Measurements from ENCODE around the gene PPM1H. TPM values are rescaled to one million over a fixed set of nuclear protein-coding genes. Genes with fewer than 3 reads are reported as not detected.

The PPM1H gene
- total RNA-seq, 1 donor from 2014 or later, result not detected

GRCh38 chr12:62784576-62784975 is 150.4 kb downstream of the PPM1H start:
- no peak overlapping the region for H3K4me3 Mint-ChIP-seq
- H3K4me1 Mint-ChIP-seq (ENCODE audit: low read depth), result peaks cover 14% of the 10 kb centered on the region
- intact Hi-C loops (cut with micrococcal nuclease), result no loop called here
- no peak overlapping the region for H3K27ac Mint-ChIP-seq
- DNase-seq (ENCODE audit: low spot score), result no peak
- no peaks in the 10 kb centered on the region for H3K9me3 Mint-ChIP-seq
- no peaks in the 10 kb centered on the region for H3K36me3 Mint-ChIP-seq (ENCODE audit: low read depth)
- H3K27me3 Mint-ChIP-seq (ENCODE audit: insufficient read depth), result peaks cover 7% of the 10 kb centered on the region

- intact Hi-C loops (cut with micrococcal nuclease), result no loop called here
- no peak overlapping the region for H3K4me3 Mint-ChIP-seq
- H3K27me3 Mint-ChIP-seq (ENCODE audit: insufficient read depth), result peaks cover 7% of the 10 kb centered on the region
These were observed 151.1 kb downstream of the PPM1H start for GRCh38 chr12:62783881-62784280.

GRCh38 chr12:62781136-62781880 is 153.6 kb downstream of the PPM1H start:
- DNase-seq (ENCODE audit: low spot score), result no peak
- Mint-ChIP-seq H3K4me3 (no peak overlapping the region), H3K27me3 (ENCODE audit: insufficient read depth) (peaks cover 6% of the 10 kb centered on the region), H3K9me3 (no peaks in the 10 kb centered on the region), H3K36me3 (ENCODE audit: low read depth) (no peaks in the 10 kb centered on the region), H3K27ac (no peak overlapping the region), H3K4me1 (ENCODE audit: low read depth) (peaks cover 7% of the 10 kb centered on the region)
- intact Hi-C loops (cut with micrococcal nuclease), result no loop called here

More at GRCh38 chr12:62783881-62784280, 151.1 kb downstream of the PPM1H start:
- Mint-ChIP-seq H3K27ac (no peak overlapping the region), H3K9me3 (no peaks in the 10 kb centered on the region), H3K36me3 (ENCODE audit: low read depth) (no peaks in the 10 kb centered on the region), H3K4me1 (ENCODE audit: low read depth) (peaks cover 14% of the 10 kb centered on the region)
- no peak for DNase-seq (ENCODE audit: low spot score)

- Mint-ChIP-seq H3K4me3 (no peak overlapping the region), H3K9me3 (no peaks in the 10 kb centered on the region), H3K27me3 (ENCODE audit: insufficient read depth) (peaks cover 6% of the 10 kb centered on the region), H3K27ac (no peak overlapping the region), H3K36me3 (ENCODE audit: low read depth) (no peaks in the 10 kb centered on the region), H3K4me1 (ENCODE audit: low read depth) (no peaks in the 10 kb centered on the region)
- no peak for DNase-seq (ENCODE audit: low spot score)
- intact Hi-C loops (cut with micrococcal nuclease), result no loop called here
These were observed 155.5 kb downstream of the PPM1H start for GRCh38 chr12:62779488-62779887.

- no peak for DNase-seq (ENCODE audit: low spot score)
- Mint-ChIP-seq H3K9me3 (no peaks in the 10 kb centered on the region), H3K27ac (no peak overlapping the region), H3K4me3 (no peak overlapping the region), H3K36me3 (ENCODE audit: low read depth) (no peaks in the 10 kb centered on the region), H3K27me3 (ENCODE audit: insufficient read depth) (peaks cover 3% of the 10 kb centered on the region), H3K4me1 (ENCODE audit: low read depth) (no peaks in the 10 kb centered on the region)
- intact Hi-C loops (cut with micrococcal nuclease), result no loop called here
These were observed 156.8 kb downstream of the PPM1H start for GRCh38 chr12:62778187-62778586.

GRCh38 chr12:62776997-62777396 is 158.0 kb downstream of the PPM1H start:
- no peaks in the 10 kb centered on the region for H3K36me3 Mint-ChIP-seq (ENCODE audit: low read depth)
- no peaks in the 10 kb centered on the region for H3K4me1 Mint-ChIP-seq (ENCODE audit: low read depth)
- no peak overlapping the region for H3K27ac Mint-ChIP-seq
- intact Hi-C loops (cut with micrococcal nuclease), result no loop called here
- peaks cover 4% of the 10 kb centered on the region for H3K27me3 Mint-ChIP-seq (ENCODE audit: insufficient read depth)
- no peaks in the 10 kb centered on the region for H3K9me3 Mint-ChIP-seq
- DNase-seq (ENCODE audit: low spot score), result no peak
- no peak overlapping the region for H3K4me3 Mint-ChIP-seq

GRCh38 chr12:62776575-62776974 is 158.4 kb downstream of the PPM1H start:
- intact Hi-C loops (cut with micrococcal nuclease), result no loop called here
- Mint-ChIP-seq H3K36me3 (ENCODE audit: low read depth) (no peaks in the 10 kb centered on the region), H3K9me3 (no peaks in the 10 kb centered on the region), H3K4me1 (ENCODE audit: low read depth) (no peaks in the 10 kb centered on the region), H3K27me3 (ENCODE audit: insufficient read depth) (peaks cover 4% of the 10 kb centered on the region), H3K4me3 (no peak overlapping the region), H3K27ac (no peak overlapping the region)
- no peak for DNase-seq (ENCODE audit: low spot score)

GRCh38 chr12:62774794-62775193 is 160.2 kb downstream of the PPM1H start:
- Mint-ChIP-seq H3K4me1 (ENCODE audit: low read depth) (no peaks in the 10 kb centered on the region), H3K4me3 (no peak overlapping the region), H3K27ac (no peak overlapping the region), H3K9me3 (no peaks in the 10 kb centered on the region), H3K27me3 (ENCODE audit: insufficient read depth) (peaks cover 4% of the 10 kb centered on the region), H3K36me3 (ENCODE audit: low read depth) (no peaks in the 10 kb centered on the region)
- intact Hi-C loops (cut with micrococcal nuclease), result no loop called here
- DNase-seq (ENCODE audit: low spot score), result no peak

GRCh38 chr12:62772416-62772955 is 162.5 kb downstream of the PPM1H start:
- Mint-ChIP-seq H3K4me3 (no peak overlapping the region), H3K4me1 (ENCODE audit: low read depth) (peaks cover 7% of the 10 kb centered on the region), H3K27ac (no peak overlapping the region), H3K36me3 (ENCODE audit: low read depth) (no peaks in the 10 kb centered on the region), H3K27me3 (ENCODE audit: insufficient read depth) (peaks cover 8% of the 10 kb centered on the region), H3K9me3 (no peaks in the 10 kb centered on the region)
- intact Hi-C loops (cut with micrococcal nuclease), result no loop called here
- no peak for DNase-seq (ENCODE audit: low spot score)

- Mint-ChIP-seq H3K36me3 (ENCODE audit: low read depth) (no peaks in the 10 kb centered on the region), H3K27ac (no peak overlapping the region), H3K4me1 (ENCODE audit: low read depth) (peaks cover 7% of the 10 kb centered on the region), H3K27me3 (ENCODE audit: insufficient read depth) (peaks cover 10% of the 10 kb centered on the region), H3K9me3 (no peaks in the 10 kb centered on the region), H3K4me3 (no peak overlapping the region)
- no peak for DNase-seq (ENCODE audit: low spot score)
- intact Hi-C loops (cut with micrococcal nuclease), result no loop called here
These were observed 163.1 kb downstream of the PPM1H start for GRCh38 chr12:62771828-62772227.

GRCh38 chr12:62770381-62770780 is 164.6 kb downstream of the PPM1H start:
- intact Hi-C loops (cut with micrococcal nuclease), result no loop called here
- no peaks in the 10 kb centered on the region for H3K36me3 Mint-ChIP-seq (ENCODE audit: low read depth)
- no peak overlapping the region for H3K27ac Mint-ChIP-seq
- no peaks in the 10 kb centered on the region for H3K9me3 Mint-ChIP-seq
- H3K4me1 Mint-ChIP-seq (ENCODE audit: low read depth), result peaks cover 7% of the 10 kb centered on the region
- DNase-seq (ENCODE audit: low spot score), result no peak
- no peak overlapping the region for H3K4me3 Mint-ChIP-seq
- peaks cover 8% of the 10 kb centered on the region for H3K27me3 Mint-ChIP-seq (ENCODE audit: insufficient read depth)

- intact Hi-C loops (cut with micrococcal nuclease), result no loop called here
- DNase-seq (ENCODE audit: low spot score), result no peak
- H3K4me3 Mint-ChIP-seq, result no peak overlapping the region
- no peaks in the 10 kb centered on the region for H3K36me3 Mint-ChIP-seq (ENCODE audit: low read depth)
- H3K27ac Mint-ChIP-seq, result no peak overlapping the region
- H3K27me3 Mint-ChIP-seq (ENCODE audit: insufficient read depth), result peaks cover 8% of the 10 kb centered on the region
- H3K4me1 Mint-ChIP-seq (ENCODE audit: low read depth), result peaks cover 7% of the 10 kb centered on the region
- H3K9me3 Mint-ChIP-seq, result no peaks in the 10 kb centered on the region
These were observed 165.8 kb downstream of the PPM1H start for GRCh38 chr12:62769076-62769619.

- Mint-ChIP-seq H3K4me3 (no peak overlapping the region), H3K27me3 (ENCODE audit: insufficient read depth) (peaks cover 12% of the 10 kb centered on the region), H3K27ac (no peak overlapping the region), H3K9me3 (no peaks in the 10 kb centered on the region), H3K36me3 (ENCODE audit: low read depth) (no peaks in the 10 kb centered on the region), H3K4me1 (ENCODE audit: low read depth) (peaks cover 7% of the 10 kb centered on the region)
- DNase-seq (ENCODE audit: low spot score), result no peak
- intact Hi-C loops (cut with micrococcal nuclease), result no loop called here
These were observed 167.0 kb downstream of the PPM1H start for GRCh38 chr12:62767946-62768345.
